Immature natural killer cell (primary cell): ENCODE results near the gene STAB2. TPM values are rescaled to one million over a fixed set of nuclear protein-coding genes. Genes with fewer than 3 reads are reported as not detected.
A peak's percentile ranks its signal among the peaks of the same experiment; 100 is the strongest.

Experiments
- DNase-seq, 3 donors: peaks; one replicate each; pipeline ENCODE4 v3.0.0; 2022; ENCODE audit warnings: mixed read lengths in 1 of 3
- H3K27ac Mint-ChIP-seq, 6 donors: one replicate each; pipeline ENCODE4 v1.8.0; 2020; ENCODE audit warnings: mixed read lengths in 6 of 6, mild to moderate bottlenecking in 5 of 6, inconsistent platforms in 4 of 6, moderate library complexity in 3 of 6
- H3K27me3 Mint-ChIP-seq, 3 donors: one replicate each; pipeline ENCODE4 v1.8.0; 2020 to 2021; ENCODE audit warnings: low read depth in 3 of 3, mild to moderate bottlenecking in 3 of 3, mixed read lengths in 3 of 3, moderate library complexity in 3 of 3, inconsistent platforms in 1 of 3
- H3K36me3 Mint-ChIP-seq, 3 donors: one replicate each; pipeline ENCODE4 v1.8.0; 2020; ENCODE audit warnings: mixed read lengths in 3 of 3, inconsistent platforms in 2 of 3, mild to moderate bottlenecking in 2 of 3
- H3K4me1 Mint-ChIP-seq, 2 donors: one replicate each; pipeline ENCODE4 v1.8.0; 2020; ENCODE audit warnings: inconsistent platforms in 2 of 2, mild to moderate bottlenecking in 2 of 2, mixed read lengths in 2 of 2, moderate library complexity in 1 of 2
- H3K4me3 Mint-ChIP-seq, 5 donors: one replicate each; pipeline ENCODE4 v1.8.0; 2020; ENCODE audit warnings: mild to moderate bottlenecking in 5 of 5, mixed read lengths in 5 of 5, inconsistent platforms in 3 of 5, moderate library complexity in 3 of 5
- H3K9me3 Mint-ChIP-seq, 6 donors: one replicate each; pipeline ENCODE4 v1.8.0; 2020; ENCODE audit warnings: mild to moderate bottlenecking in 6 of 6, mixed read lengths in 6 of 6, inconsistent platforms in 4 of 6, moderate library complexity in 3 of 6
- polyA plus RNA-seq, 3 donors: library from polyadenylated mRNA; unstranded; fragments of 300-500 nt; fragmentation: Illumina TruSeq; gene quantifications; one replicate each; pipeline ENCODE4 v1.2.3, GENCODE V29; 2021

The STAB2 gene
- not detected for polyA plus RNA-seq

DNA sequence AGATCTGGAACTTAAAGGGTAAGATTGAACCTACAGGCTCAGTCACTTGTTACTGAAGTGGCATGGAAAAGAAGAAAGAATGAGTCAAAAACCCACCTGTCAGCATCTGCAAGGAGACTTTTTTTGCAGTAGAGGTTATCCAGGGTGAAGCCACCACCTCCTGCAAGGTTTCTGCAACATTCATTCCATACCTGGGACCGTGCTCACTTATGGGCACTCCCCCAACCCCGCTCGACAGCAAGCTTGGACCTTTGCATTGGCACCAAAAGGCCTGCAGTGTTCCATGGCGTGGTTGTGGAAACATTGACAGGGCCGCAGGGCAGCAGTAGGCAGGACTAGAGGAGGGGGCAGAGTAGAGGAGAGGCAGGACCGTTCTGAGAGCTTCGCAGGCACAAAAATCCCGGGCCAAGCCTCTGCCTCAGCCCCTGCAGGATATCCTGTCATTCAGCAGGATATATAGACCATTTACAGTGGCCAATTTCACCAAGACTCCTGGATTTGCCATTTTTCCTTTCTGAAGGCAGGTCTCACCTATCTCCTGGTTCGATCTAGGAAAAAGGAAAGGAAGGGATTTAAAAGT lies at the start of gene STAB2:
Gene STAB2, plus strand, starts transcription at position 483 of the 580 bp plus-strand sequence. CDS start 204 bp downstream, outside the sequence.
- no peaks in the 10 kb centered on the region for H3K36me3 Mint-ChIP-seq
- H3K9me3 Mint-ChIP-seq: peaks cover 0 to 2% (median 0%) of the 10 kb centered on the region in 6 donors
- H3K4me3 Mint-ChIP-seq: no peak within 1 kb of the TSS
- peaks cover 0 to 5% (median 0%) of the 10 kb centered on the region in 3 donors for H3K27me3 Mint-ChIP-seq
- H3K4me1 Mint-ChIP-seq: no peaks in the 10 kb centered on the region
- no peak within 1 kb of the TSS for H3K27ac Mint-ChIP-seq
- DNase-seq: no peak

DNA sequence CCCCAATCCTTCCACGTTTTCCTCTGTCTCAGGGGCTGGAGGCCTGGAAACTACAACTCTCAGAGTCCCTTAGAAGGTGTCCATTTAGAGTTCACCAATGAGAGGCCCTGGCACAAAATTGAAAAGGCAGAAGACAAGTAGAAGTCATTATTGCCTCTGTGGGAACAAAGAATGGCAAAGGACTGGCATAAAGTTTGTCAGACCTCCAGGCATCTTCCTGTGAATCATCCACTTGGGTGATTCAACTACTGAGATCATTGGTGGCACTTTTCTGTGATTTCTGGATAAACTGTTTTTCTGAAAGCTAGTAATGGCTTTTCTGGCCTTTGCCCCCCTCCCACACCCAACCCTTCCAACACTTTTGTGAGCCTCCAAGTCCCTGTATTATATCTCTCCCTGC lies 48.7 kb upstream of the STAB2 start:
- H3K4me1 Mint-ChIP-seq: no peaks in the 10 kb centered on the region
- no peaks in the 10 kb centered on the region for H3K36me3 Mint-ChIP-seq
- no peak for DNase-seq
- no peak overlapping the region for H3K27ac Mint-ChIP-seq
- H3K4me3 Mint-ChIP-seq: no peak overlapping the region
- peaks cover 2 to 6% (median 2%) of the 10 kb centered on the region in 3 donors for H3K27me3 Mint-ChIP-seq
- H3K9me3 Mint-ChIP-seq: peaks cover 0 to 6% (median 0%) of the 10 kb centered on the region in 6 donors

- Mint-ChIP-seq H3K4me3 (no peak overlapping the region), H3K4me1 (no peaks in the 10 kb centered on the region), H3K27me3 (peaks cover 2 to 6% (median 2%) of the 10 kb centered on the region in 3 donors), H3K36me3 (no peaks in the 10 kb centered on the region), H3K9me3 (peaks cover 0 to 6% (median 0%) of the 10 kb centered on the region in 6 donors), H3K27ac (no peak overlapping the region)
- no peak for DNase-seq
These were observed 46.8 kb upstream of the STAB2 start for GRCh38 chr12:103540319-103540718.

- no peaks in the 10 kb centered on the region for H3K36me3 Mint-ChIP-seq
- DNase-seq: no peak
- peaks cover 0 to 3% (median 0%) of the 10 kb centered on the region in 3 donors for H3K27me3 Mint-ChIP-seq
- H3K9me3 Mint-ChIP-seq: peaks cover 0 to 3% (median 0%) of the 10 kb centered on the region in 6 donors
- H3K4me3 Mint-ChIP-seq: no peak overlapping the region
- H3K27ac Mint-ChIP-seq: no peak overlapping the region
- H3K4me1 Mint-ChIP-seq: no peaks in the 10 kb centered on the region
These were observed 45.0 kb upstream of the STAB2 start for GRCh38 chr12:103542078-103542477.

GRCh38 chr12:103546959-103547358 lies 40.1 kb upstream of the STAB2 start:
- H3K27ac Mint-ChIP-seq: no peak overlapping the region
- H3K4me1 Mint-ChIP-seq: no peaks in the 10 kb centered on the region
- no peak for DNase-seq
- no peaks in the 10 kb centered on the region for H3K36me3 Mint-ChIP-seq
- H3K9me3 Mint-ChIP-seq: no peaks in the 10 kb centered on the region
- H3K27me3 Mint-ChIP-seq: peaks cover 0 to 1% (median 0%) of the 10 kb centered on the region in 3 donors
- H3K4me3 Mint-ChIP-seq: no peak overlapping the region

- H3K4me3 Mint-ChIP-seq: no peak overlapping the region
- H3K9me3 Mint-ChIP-seq: no peaks in the 10 kb centered on the region
- no peak for DNase-seq
- H3K36me3 Mint-ChIP-seq: no peaks in the 10 kb centered on the region
- no peaks in the 10 kb centered on the region for H3K4me1 Mint-ChIP-seq
- peaks cover 0 to 1% (median 0%) of the 10 kb centered on the region in 3 donors for H3K27me3 Mint-ChIP-seq
- no peak overlapping the region for H3K27ac Mint-ChIP-seq
These were observed 39.7 kb upstream of the STAB2 start for GRCh38 chr12:103547376-103547775.

DNA sequence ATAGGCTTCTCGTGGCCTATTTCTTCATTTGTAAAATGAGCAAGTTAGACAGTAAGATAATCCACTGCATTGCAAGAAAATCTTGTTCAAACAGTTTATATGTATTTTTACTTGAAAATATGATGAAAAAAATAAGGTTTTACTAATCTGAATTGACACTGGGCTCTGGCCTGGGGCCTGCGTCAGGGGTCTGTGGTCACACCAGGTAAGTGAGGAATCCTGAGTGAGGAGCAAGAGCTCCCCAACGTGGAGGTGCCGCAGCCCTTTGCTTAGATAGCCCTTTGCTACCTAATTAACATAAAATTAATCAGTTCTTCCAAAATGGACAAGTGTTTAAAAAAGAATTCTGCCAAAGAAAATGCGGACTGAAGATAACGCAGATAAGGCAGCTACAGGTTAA lies 39.1 kb upstream of the STAB2 start:
- H3K27me3 Mint-ChIP-seq: peaks cover 0 to 1% (median 0%) of the 10 kb centered on the region in 3 donors
- no peak for DNase-seq
- H3K4me1 Mint-ChIP-seq: no peaks in the 10 kb centered on the region
- no peak overlapping the region for H3K27ac Mint-ChIP-seq
- H3K36me3 Mint-ChIP-seq: no peaks in the 10 kb centered on the region
- no peak overlapping the region for H3K4me3 Mint-ChIP-seq
- H3K9me3 Mint-ChIP-seq: no peaks in the 10 kb centered on the region

GRCh38 chr12:103548622-103549601 lies 38.2 kb upstream of the STAB2 start:
- peak; percentile 19 to 51 (median 21) for DNase-seq
- Mint-ChIP-seq H3K4me3 (no peak overlapping the region), H3K9me3 (no peaks in the 10 kb centered on the region), H3K27ac (no peak overlapping the region), H3K36me3 (no peaks in the 10 kb centered on the region), H3K27me3 (peaks cover 0 to 1% (median 0%) of the 10 kb centered on the region in 3 donors), H3K4me1 (no peaks in the 10 kb centered on the region)

GRCh38 chr12:103556890-103557627 lies 30.0 kb upstream of the STAB2 start:
- Mint-ChIP-seq H3K36me3 (no peaks in the 10 kb centered on the region), H3K4me3 (no peak overlapping the region), H3K4me1 (no peaks in the 10 kb centered on the region), H3K27ac (no peak overlapping the region), H3K9me3 (no peaks in the 10 kb centered on the region), H3K27me3 (peaks cover 0 to 5% (median 2%) of the 10 kb centered on the region in 3 donors)
- DNase-seq: no peak

DNA sequence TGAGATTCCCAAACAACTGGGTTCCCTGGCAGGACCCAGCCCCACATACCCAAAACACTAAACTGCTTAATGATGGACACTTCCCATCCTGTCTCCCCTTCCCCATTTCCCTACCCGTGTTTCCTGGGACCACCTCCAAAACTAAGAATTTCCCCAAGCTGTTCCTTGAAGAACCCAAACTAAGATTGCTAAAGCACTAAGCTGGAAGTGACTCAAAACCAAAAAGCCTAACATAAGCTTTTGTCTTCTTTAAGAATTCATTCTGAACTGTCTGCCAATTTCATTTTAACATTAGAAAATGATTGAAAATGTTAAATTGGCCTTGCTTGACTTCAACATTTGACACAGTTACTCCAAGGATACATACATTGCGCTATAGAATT lies 29.5 kb upstream of the STAB2 start:
- Mint-ChIP-seq H3K4me3 (no peak overlapping the region), H3K27me3 (peaks cover 0 to 5% (median 2%) of the 10 kb centered on the region in 3 donors), H3K4me1 (no peaks in the 10 kb centered on the region), H3K36me3 (no peaks in the 10 kb centered on the region), H3K9me3 (peaks cover 0 to 2% (median 0%) of the 10 kb centered on the region in 6 donors), H3K27ac (no peak overlapping the region)
- DNase-seq: no peak

DNA sequence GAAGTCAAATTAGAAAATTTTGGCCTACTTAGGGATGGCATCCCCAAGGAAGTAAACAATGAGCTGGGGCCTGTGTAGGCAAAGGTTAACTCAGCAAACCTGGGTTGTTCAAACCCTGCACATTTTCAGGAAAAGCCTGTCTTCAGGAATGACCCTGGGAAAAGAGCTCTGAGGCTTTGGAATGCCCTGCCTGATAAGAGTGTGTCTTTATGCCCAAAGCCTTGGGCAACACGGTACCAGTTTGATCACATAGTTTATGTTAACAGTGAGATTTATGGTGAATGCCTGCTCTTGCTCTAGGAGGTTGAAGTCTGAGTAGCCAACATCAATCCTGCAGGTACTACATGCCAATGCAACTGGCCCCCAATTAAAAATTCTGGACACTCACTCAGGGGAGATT lies 28.2 kb upstream of the STAB2 start:
- peaks cover 0 to 6% (median under 1%) of the 10 kb centered on the region in 6 donors for H3K9me3 Mint-ChIP-seq
- H3K4me3 Mint-ChIP-seq: no peak overlapping the region
- peaks cover 2 to 5% (median 2%) of the 10 kb centered on the region in 3 donors for H3K27me3 Mint-ChIP-seq
- H3K27ac Mint-ChIP-seq: no peak overlapping the region
- H3K4me1 Mint-ChIP-seq: no peaks in the 10 kb centered on the region
- H3K36me3 Mint-ChIP-seq: no peaks in the 10 kb centered on the region
- DNase-seq: no peak

GRCh38 chr12:103560604-103561101 lies 26.4 kb upstream of the STAB2 start:
- H3K27ac Mint-ChIP-seq: no peak overlapping the region
- no peak for DNase-seq
- H3K27me3 Mint-ChIP-seq: peaks cover 0 to 5% (median 4%) of the 10 kb centered on the region in 3 donors
- H3K9me3 Mint-ChIP-seq: peaks cover 0 to 17% (median 9%) of the 10 kb centered on the region in 6 donors
- no peak overlapping the region for H3K4me3 Mint-ChIP-seq
- H3K36me3 Mint-ChIP-seq: no peaks in the 10 kb centered on the region
- H3K4me1 Mint-ChIP-seq: no peaks in the 10 kb centered on the region

- H3K9me3 Mint-ChIP-seq: peaks cover 3 to 22% (median 12%) of the 10 kb centered on the region in 6 donors
- H3K36me3 Mint-ChIP-seq: no peaks in the 10 kb centered on the region
- H3K4me3 Mint-ChIP-seq: no peak overlapping the region
- H3K27me3 Mint-ChIP-seq: peaks cover 0 to 5% (median 4%) of the 10 kb centered on the region in 3 donors
- H3K4me1 Mint-ChIP-seq: no peaks in the 10 kb centered on the region
- DNase-seq: no peak
- no peak overlapping the region for H3K27ac Mint-ChIP-seq
These were observed 25.9 kb upstream of the STAB2 start for GRCh38 chr12:103561174-103561573.
